KMS-11 (cell line): ENCODE results near the gene KCNC4.

Experiments
- H2AFZ ChIP-seq: fragments of 200-600 bp; sonication (generic); 2 replicates; pipeline ENCODE4 v1.6.1; 2016; ENCODE audit warnings: antibody characterized with exemption, mixed run types, low read depth
- H3K27ac ChIP-seq: fragments of 200-600 bp; sonication (generic); 2 replicates; pipeline ENCODE4 v1.6.1; 2016; ENCODE audit warnings: mild to moderate bottlenecking, mixed run types
- H3K27me3 ChIP-seq: fragments of 200-600 bp; sonication (generic); 2 replicates; pipeline ENCODE4 v1.6.1; 2017; ENCODE audit warnings: mild to moderate bottlenecking, low read depth, mixed run types, moderate library complexity; ENCODE audit not compliant: insufficient read depth
- H3K36me3 ChIP-seq: fragments of 200-600 bp; sonication (generic); 2 replicates; pipeline ENCODE4 v1.6.1; 2017; ENCODE audit warnings: mild to moderate bottlenecking, mixed run types; ENCODE audit not compliant: insufficient read depth
- H3K4me1 ChIP-seq: fragments of 200-600 bp; sonication (generic); 2 replicates; pipeline ENCODE4 v1.6.1; 2016; ENCODE audit warnings: mild to moderate bottlenecking, low read depth, mixed run types; ENCODE audit not compliant: poor library complexity, severe bottlenecking
- H3K4me2 ChIP-seq: fragments of 200-600 bp; sonication (generic); 2 replicates; pipeline ENCODE4 v1.7.0; 2016; ENCODE audit warnings: mild to moderate bottlenecking, mixed run types
- H3K4me3 ChIP-seq: fragments of 200-600 bp; sonication (generic); IDR thresholded peaks from 2 replicates; pipeline ENCODE4 v1.6.1; 2017; ENCODE audit warnings: low read depth, low read length, mixed read lengths; ENCODE audit not compliant: insufficient read depth
- H3K79me2 ChIP-seq: fragments of 200-600 bp; sonication (generic); 2 replicates; pipeline ENCODE4 v1.6.1; 2016; ENCODE audit warnings: low read depth, mixed run types; ENCODE audit not compliant: insufficient read depth
- H3K9ac ChIP-seq: fragments of 200-600 bp; sonication (generic); 2 replicates; pipeline ENCODE4 v1.6.1; 2016; ENCODE audit warnings: mild to moderate bottlenecking, mixed run types
- H4K20me1 ChIP-seq: fragments of 200-600 bp; sonication (generic); 2 replicates; pipeline ENCODE4 v1.6.1; 2016; ENCODE audit warnings: mild to moderate bottlenecking, mixed run types; ENCODE audit not compliant: insufficient read depth
- CTCF ChIP-seq: fragments of 200-600 bp; sonication (generic); conservative IDR thresholded peaks from 2 replicates; pipeline ENCODE4 v1.6.1; 2017; ENCODE audit warnings: low read depth, mild to moderate bottlenecking, antibody characterized with exemption, low read length, moderate library complexity, mixed read lengths

Gene KCNC4

GRCh38 chr1:110200666-110201065 lies 9.4 kb upstream of the KCNC4 start:
- Histone ChIP-seq H3K27me3 (no peaks in the 10 kb centered on the region), H4K20me1 (no peaks in the 10 kb centered on the region), H3K36me3 (no peaks in the 10 kb centered on the region), H3K9ac (no peak overlapping the region), H3K4me3 (no peak overlapping the region), H3K27ac (no peak overlapping the region), H3K79me2 (no peaks in the 10 kb centered on the region), H3K4me2 (no peak overlapping the region), H3K4me1 (peaks cover 6% of the 10 kb centered on the region), H2AFZ (no peak overlapping the region)
- TF ChIP-seq CTCF = no peak

- Histone ChIP-seq H3K36me3 (no peaks in the 10 kb centered on the region), H3K79me2 (no peaks in the 10 kb centered on the region), H3K27ac (no peak overlapping the region), H3K9ac (no peak overlapping the region), H3K4me1 (peaks cover 6% of the 10 kb centered on the region), H4K20me1 (no peaks in the 10 kb centered on the region), H2AFZ (no peak overlapping the region), H3K27me3 (no peaks in the 10 kb centered on the region), H3K4me3 (no peak overlapping the region), H3K4me2 (no peak overlapping the region)
- no peak for TF ChIP-seq CTCF
Measured at GRCh38 chr1:110201157-110201825, 8.8 kb upstream of the KCNC4 start.

GRCh38 chr1:110203021-110203661 lies 7.0 kb upstream of the KCNC4 start:
- H3K4me2 ChIP-seq = no peak overlapping the region
- H3K36me3 ChIP-seq = no peaks in the 10 kb centered on the region
- no peak overlapping the region for H3K9ac ChIP-seq
- no peaks in the 10 kb centered on the region for H4K20me1 ChIP-seq
- H3K4me1 ChIP-seq = peaks cover 6% of the 10 kb centered on the region
- H3K79me2 ChIP-seq = no peaks in the 10 kb centered on the region
- no peaks in the 10 kb centered on the region for H3K27me3 ChIP-seq
- H2AFZ ChIP-seq = peak overlapping the region; percentile 66
- no peak overlapping the region for H3K27ac ChIP-seq
- no peak overlapping the region for H3K4me3 ChIP-seq
- peak; percentile 71 for TF ChIP-seq CTCF

- Histone ChIP-seq H4K20me1 (no peaks in the 10 kb centered on the region), H3K79me2 (no peaks in the 10 kb centered on the region), H3K4me3 (no peak overlapping the region), H3K9ac (no peak overlapping the region), H3K27me3 (no peaks in the 10 kb centered on the region), H3K27ac (no peak overlapping the region), H3K4me1 (peaks cover 14% of the 10 kb centered on the region), H3K4me2 (no peak overlapping the region), H2AFZ (no peak overlapping the region), H3K36me3 (no peaks in the 10 kb centered on the region)
- no peak for TF ChIP-seq CTCF
Measured at GRCh38 chr1:110205156-110205555, 5.0 kb upstream of the KCNC4 start.
